DOHH2 (cell line): ENCODE data around the gene ATF2.

Experiments used
- CTCF ChIP-seq: fragments of 200-600 bp; sonication (generic); IDR thresholded peaks from one replicate; pipeline ENCODE4 v1.5.1; 2014; ENCODE audit warnings: antibody characterized with exemption, mild to moderate bottlenecking, low read depth, low read length; ENCODE audit not compliant: poor library complexity, severe bottlenecking
- EZH2phosphoT487 ChIP-seq: fragments of 200-600 bp; sonication (generic); IDR thresholded peaks from 2 replicates; pipeline ENCODE4 v1.6.1; 2017; ENCODE audit warnings: borderline replicate concordance, mild to moderate bottlenecking, antibody characterized with exemption, low read length, moderate library complexity, mixed read lengths

- TF ChIP-seq CTCF (no peak), EZH2phosphoT487 (no peak)
Observed at GRCh38 chr2:175152242-175152641, 15.8 kb downstream of the ATF2 start.
